ENCODE measurements around the gene KLHL29. TPM values are rescaled to one million over a fixed set of nuclear protein-coding genes. Genes with fewer than 3 reads are reported as not detected.

The KLHL29 gene
- total RNA-seq, 1 donor from 2014 or later, result 5.5 TPM

DNA sequence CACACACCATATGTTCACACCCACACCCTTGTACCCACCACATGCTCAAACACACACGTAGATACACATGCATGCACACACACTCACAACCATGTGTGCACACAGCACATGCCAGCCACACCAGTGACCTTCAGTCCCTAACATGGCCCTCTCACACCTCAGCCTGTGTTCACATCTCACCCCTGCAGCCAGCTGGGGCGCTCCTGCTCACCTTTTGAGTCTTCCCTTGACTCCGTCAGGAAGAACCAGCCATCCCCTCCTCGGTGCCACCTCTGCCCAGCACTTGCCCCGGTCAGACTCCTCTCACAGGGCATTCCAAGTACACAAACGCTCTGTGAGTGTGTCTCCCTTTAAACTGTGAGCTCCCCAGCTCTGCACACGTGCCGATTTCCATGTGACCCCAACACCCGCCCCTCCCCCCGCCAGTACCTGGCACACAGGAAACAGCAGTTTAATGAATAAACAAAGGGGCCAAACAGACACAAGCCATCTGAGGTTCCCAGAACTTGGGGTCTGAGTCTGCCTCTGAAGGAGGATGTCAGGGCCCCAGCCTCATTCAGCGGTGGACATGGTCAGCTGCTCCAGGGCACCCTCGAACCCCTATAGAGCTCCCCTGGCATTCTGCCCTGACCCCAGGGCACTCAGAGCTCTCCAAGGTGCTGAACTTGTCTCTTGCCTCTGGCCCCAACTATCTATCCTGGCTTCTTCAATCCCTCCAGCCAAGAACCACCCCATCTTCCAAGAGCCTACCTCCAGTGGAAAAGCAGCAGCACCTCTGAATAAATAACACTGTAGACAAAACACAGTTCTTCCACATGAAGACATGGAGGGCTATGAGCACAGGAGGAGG lies 289.1 kb downstream of the KLHL29 start:
- Histone ChIP-seq H2AFZ (ENCODE audit: low read depth, low read length) (no peak overlapping the region), H3K9me3 (ENCODE audit: insufficient read depth, low read depth, low read length) (no peaks in the 10 kb centered on the region), H3K27ac (ENCODE audit: low read depth, low read length) (no peak overlapping the region), H3K4me3 (ENCODE audit: insufficient read depth, low read depth, low read length) (no peak overlapping the region), H3K4me1 (ENCODE audit: insufficient read depth, low read length) (no peaks in the 10 kb centered on the region), H3K27me3 (ENCODE audit: insufficient read depth, low read length) (no peaks in the 10 kb centered on the region), H3K4me2 (ENCODE audit: low read length) (no peak overlapping the region), H3K9ac (ENCODE audit: low read length) (no peak overlapping the region), H3K36me3 (ENCODE audit: insufficient read depth, low read length) (no peaks in the 10 kb centered on the region), H3K79me2 (ENCODE audit: insufficient read depth, low read length) (no peaks in the 10 kb centered on the region), H4K20me1 (ENCODE audit: insufficient read depth, low read length) (no peaks in the 10 kb centered on the region)
- Mint-ChIP-seq H3K27me3 (ENCODE audit: low read depth, unreplicated experiment) (peaks cover 48% of the 10 kb centered on the region), H3K4me1 (ENCODE audit: low read depth, unreplicated experiment) (no peaks in the 10 kb centered on the region), H3K36me3 (ENCODE audit: low read depth, unreplicated experiment) (peaks cover 7% of the 10 kb centered on the region), H3K9me3 (ENCODE audit: unreplicated experiment) (peaks cover 8% of the 10 kb centered on the region), H3K27ac (ENCODE audit: unreplicated experiment) (no peak overlapping the region), H3K4me3 (ENCODE audit: unreplicated experiment) (no peak overlapping the region)
- DNase-seq (ENCODE audit: low read depth) (no peak), FAIRE-seq (no peak)
- TF ChIP-seq, protein P1, sequence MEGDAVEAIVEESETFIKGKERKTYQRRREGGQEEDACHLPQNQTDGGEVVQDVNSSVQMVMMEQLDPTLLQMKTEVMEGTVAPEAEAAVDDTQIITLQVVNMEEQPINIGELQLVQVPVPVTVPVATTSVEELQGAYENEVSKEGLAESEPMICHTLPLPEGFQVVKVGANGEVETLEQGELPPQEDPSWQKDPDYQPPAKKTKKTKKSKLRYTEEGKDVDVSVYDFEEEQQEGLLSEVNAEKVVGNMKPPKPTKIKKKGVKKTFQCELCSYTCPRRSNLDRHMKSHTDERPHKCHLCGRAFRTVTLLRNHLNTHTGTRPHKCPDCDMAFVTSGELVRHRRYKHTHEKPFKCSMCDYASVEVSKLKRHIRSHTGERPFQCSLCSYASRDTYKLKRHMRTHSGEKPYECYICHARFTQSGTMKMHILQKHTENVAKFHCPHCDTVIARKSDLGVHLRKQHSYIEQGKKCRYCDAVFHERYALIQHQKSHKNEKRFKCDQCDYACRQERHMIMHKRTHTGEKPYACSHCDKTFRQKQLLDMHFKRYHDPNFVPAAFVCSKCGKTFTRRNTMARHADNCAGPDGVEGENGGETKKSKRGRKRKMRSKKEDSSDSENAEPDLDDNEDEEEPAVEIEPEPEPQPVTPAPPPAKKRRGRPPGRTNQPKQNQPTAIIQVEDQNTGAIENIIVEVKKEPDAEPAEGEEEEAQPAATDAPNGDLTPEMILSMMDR (IDR thresholded peaks at IDR 0.05; ENCODE audit: insufficient read depth, low read depth, low read length), result no peak
- TF ChIP-seq EZH2 (IDR thresholded peaks at IDR 0.05; ENCODE audit: insufficient read depth, low read length), result no peak

DNA sequence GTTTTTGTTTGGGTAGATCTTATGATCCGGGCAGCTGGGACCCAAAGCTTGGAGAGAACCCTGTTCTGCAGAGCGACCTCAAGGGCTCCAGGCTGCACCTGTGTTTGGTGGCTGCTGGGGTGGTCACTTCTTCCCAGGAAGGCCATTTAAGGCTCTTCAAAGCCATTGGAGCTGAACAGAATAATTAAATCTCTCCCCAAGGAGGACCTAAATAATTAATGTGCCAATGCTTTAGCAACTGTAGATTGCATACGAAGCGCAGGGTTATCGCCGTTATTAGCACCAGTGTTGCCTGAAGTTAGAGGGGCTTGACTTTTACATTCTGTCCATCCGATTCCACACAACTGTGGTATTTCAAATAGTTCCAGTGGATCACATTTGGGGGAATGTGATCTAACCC lies 290.5 kb downstream of the KLHL29 start:
- H3K4me3 Mint-ChIP-seq (ENCODE audit: unreplicated experiment), result no peak overlapping the region
- H3K27ac Mint-ChIP-seq (ENCODE audit: unreplicated experiment), result no peak overlapping the region
- DNase-seq (ENCODE audit: low read depth) (no peak), FAIRE-seq (no peak)
- no peaks in the 10 kb centered on the region for H4K20me1 ChIP-seq (ENCODE audit: insufficient read depth, low read length)
- H3K9ac ChIP-seq (ENCODE audit: low read length), result no peak overlapping the region
- peaks cover 11% of the 10 kb centered on the region for H3K36me3 Mint-ChIP-seq (ENCODE audit: low read depth, unreplicated experiment)
- no peaks in the 10 kb centered on the region for H3K4me1 Mint-ChIP-seq (ENCODE audit: low read depth, unreplicated experiment)
- peaks cover 8% of the 10 kb centered on the region for H3K9me3 Mint-ChIP-seq (ENCODE audit: unreplicated experiment)
- TF ChIP-seq EZH2 (IDR thresholded peaks at IDR 0.05; ENCODE audit: insufficient read depth, low read length), result no peak
- TF ChIP-seq, protein P1 (IDR thresholded peaks at IDR 0.05; ENCODE audit: insufficient read depth, low read depth, low read length), result no peak
- no peak overlapping the region for H3K4me2 ChIP-seq (ENCODE audit: low read length)
- H2AFZ ChIP-seq (ENCODE audit: low read depth, low read length), result no peak overlapping the region
- no peaks in the 10 kb centered on the region for H3K4me1 ChIP-seq (ENCODE audit: insufficient read depth, low read length)
- H3K9me3 ChIP-seq (ENCODE audit: insufficient read depth, low read depth, low read length), result no peaks in the 10 kb centered on the region
- peaks cover 53% of the 10 kb centered on the region for H3K27me3 Mint-ChIP-seq (ENCODE audit: low read depth, unreplicated experiment)
- no peaks in the 10 kb centered on the region for H3K36me3 ChIP-seq (ENCODE audit: insufficient read depth, low read length)
- H3K4me3 ChIP-seq (ENCODE audit: insufficient read depth, low read depth, low read length), result no peak overlapping the region
- no peaks in the 10 kb centered on the region for H3K27me3 ChIP-seq (ENCODE audit: insufficient read depth, low read length)
- no peak overlapping the region for H3K27ac ChIP-seq (ENCODE audit: low read depth, low read length)
- no peaks in the 10 kb centered on the region for H3K79me2 ChIP-seq (ENCODE audit: insufficient read depth, low read length)

DNA sequence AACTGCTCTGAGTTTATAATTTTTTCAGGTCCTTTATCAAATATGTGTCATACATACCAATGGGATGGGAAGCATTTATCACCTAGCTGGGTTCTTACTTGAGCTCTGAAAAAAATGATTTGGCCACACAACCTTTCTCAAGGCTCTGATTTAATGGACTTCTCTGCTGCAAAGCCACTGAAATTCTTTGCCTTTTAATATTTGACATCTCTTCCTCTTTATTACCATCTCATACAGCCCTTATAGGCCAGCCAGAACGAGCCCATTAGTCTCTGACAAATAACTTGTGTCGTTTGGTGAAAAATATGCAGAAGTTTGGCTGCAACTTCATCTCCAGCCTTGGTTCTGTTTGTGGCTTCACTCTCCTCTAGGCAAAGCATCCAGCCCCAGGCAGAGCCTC lies 292.9 kb downstream of the KLHL29 start:
- no peaks in the 10 kb centered on the region for H4K20me1 ChIP-seq (ENCODE audit: insufficient read depth, low read length)
- H3K27me3 Mint-ChIP-seq (ENCODE audit: low read depth, unreplicated experiment), result peaks cover 46% of the 10 kb centered on the region
- H3K36me3 ChIP-seq (ENCODE audit: insufficient read depth, low read length), result no peaks in the 10 kb centered on the region
- H3K4me1 ChIP-seq (ENCODE audit: insufficient read depth, low read length), result no peaks in the 10 kb centered on the region
- TF ChIP-seq EZH2 (IDR thresholded peaks at IDR 0.05; ENCODE audit: insufficient read depth, low read length), result no peak
- FAIRE-seq (no peak), DNase-seq (ENCODE audit: low read depth) (peak; percentile 57)
- H3K9me3 ChIP-seq (ENCODE audit: insufficient read depth, low read depth, low read length), result no peaks in the 10 kb centered on the region
- H3K36me3 Mint-ChIP-seq (ENCODE audit: low read depth, unreplicated experiment), result peaks cover 14% of the 10 kb centered on the region
- H3K27me3 ChIP-seq (ENCODE audit: insufficient read depth, low read length), result no peaks in the 10 kb centered on the region
- H3K4me1 Mint-ChIP-seq (ENCODE audit: low read depth, unreplicated experiment), result no peaks in the 10 kb centered on the region
- peaks cover 8% of the 10 kb centered on the region for H3K9me3 Mint-ChIP-seq (ENCODE audit: unreplicated experiment)
- H3K4me3 Mint-ChIP-seq (ENCODE audit: unreplicated experiment), result no peak overlapping the region
- H3K27ac ChIP-seq (ENCODE audit: low read depth, low read length), result no peak overlapping the region
- no peak overlapping the region for H3K4me3 ChIP-seq (ENCODE audit: insufficient read depth, low read depth, low read length)
- no peak overlapping the region for H3K4me2 ChIP-seq (ENCODE audit: low read length)
- H3K9ac ChIP-seq (ENCODE audit: low read length), result no peak overlapping the region
- no peaks in the 10 kb centered on the region for H3K79me2 ChIP-seq (ENCODE audit: insufficient read depth, low read length)
- no peak overlapping the region for H2AFZ ChIP-seq (ENCODE audit: low read depth, low read length)
- H3K27ac Mint-ChIP-seq (ENCODE audit: unreplicated experiment), result no peak overlapping the region
